Islet precursor cell (in vitro differentiated cells): ENCODE data around the gene FKBP1A.

Source experiments
- DNase-seq: peaks from one replicate; pipeline ENCODE4 v3.0.0-alpha.2; 2018

FKBP1A gene

DNA sequence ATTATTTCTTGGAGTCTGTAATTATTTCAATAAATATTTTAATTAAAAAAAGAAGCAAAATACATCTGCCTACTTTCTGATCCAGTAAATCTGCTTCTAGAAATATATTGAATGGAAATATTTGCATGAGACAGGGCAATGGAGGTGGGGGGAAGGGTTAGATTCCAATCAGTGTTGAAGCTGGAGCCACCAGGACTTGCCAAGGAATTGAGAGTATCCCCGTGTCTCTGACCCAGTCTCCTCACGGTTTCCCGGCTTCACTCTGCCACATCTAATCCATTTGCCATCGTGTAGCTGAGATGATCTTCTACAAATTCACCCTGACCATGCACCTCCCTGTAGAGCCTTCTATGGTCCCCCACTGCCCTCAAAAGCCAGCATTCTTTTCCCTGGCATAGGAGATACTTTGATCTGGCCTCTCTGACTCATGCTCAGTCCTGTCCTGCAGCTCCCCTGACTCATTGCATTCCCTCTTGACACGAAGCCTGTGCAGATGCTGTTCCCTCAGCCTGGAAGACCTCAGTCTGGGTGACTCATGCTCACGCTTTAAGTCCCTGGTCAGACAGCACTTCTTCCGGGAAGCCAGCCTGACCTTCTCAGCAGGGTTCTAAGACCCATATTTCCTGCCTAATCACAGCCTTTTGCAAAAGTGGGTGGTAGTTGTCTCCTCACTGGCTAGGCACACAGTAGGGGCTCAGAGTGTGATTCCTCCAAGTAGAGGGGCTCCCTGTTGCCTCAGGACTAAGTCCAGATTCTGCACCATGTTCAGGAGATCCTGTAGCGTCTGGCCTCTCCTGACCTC, 23.0 kb upstream of the FKBP1A start:
- peak; percentile 96 for DNase-seq

GRCh38 chr20:1414982-1415381, 22.1 kb upstream of the FKBP1A start:
- DNase-seq, result no peak

- no peak for DNase-seq
Measured at GRCh38 chr20:1405801-1406200, 12.9 kb upstream of the FKBP1A start.

- no peak for DNase-seq
Measured at GRCh38 chr20:1403624-1404023, 10.8 kb upstream of the FKBP1A start.

- DNase-seq, result no peak
Measured at GRCh38 chr20:1402149-1402548, 9.3 kb upstream of the FKBP1A start.

DNA sequence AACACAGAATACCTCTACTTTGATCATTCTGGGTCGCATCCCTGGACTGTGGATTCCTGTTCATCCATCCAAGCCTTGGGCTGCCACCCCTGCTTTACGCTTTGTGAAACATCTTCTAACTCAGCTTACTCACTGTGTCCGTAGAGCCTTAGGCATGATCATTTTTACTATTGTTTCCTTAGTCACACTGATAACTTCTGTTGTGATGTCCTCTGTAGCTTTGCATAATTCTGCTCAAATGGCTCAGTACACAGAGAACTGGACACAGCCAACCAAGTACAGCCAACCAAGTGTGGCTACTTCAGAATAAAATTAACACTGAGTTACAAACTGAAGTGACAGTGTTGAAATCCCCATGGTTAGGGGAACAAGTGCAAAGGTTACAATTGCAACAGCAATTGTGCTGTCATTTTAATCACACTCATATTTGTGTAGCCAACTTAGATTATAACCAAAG, 8.6 kb upstream of the FKBP1A start:
- DNase-seq, result no peak

- DNase-seq, result peak; percentile 80
Measured at GRCh38 chr20:1399678-1400366, 7.0 kb upstream of the FKBP1A start.

DNA sequence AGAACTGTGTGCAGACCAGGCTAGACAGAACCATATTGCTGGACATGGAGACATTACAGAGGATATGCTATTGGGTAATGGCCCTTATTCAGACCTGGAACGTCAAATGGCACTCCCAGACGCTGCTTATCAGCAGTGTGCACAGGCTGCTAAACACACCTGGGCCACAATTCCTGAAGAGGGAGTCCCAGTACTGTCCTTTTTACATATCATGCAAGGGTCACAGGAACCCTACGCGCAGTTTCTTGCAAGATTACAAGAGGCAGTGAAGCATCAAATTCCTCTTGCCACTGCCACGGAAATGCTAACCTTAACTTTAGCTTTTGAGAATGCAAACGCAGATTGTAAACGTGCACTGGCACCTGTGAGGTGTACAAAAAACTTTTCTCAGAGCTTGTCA, 5.3 kb upstream of the FKBP1A start:
- DNase-seq, result peak; percentile 55

DNA sequence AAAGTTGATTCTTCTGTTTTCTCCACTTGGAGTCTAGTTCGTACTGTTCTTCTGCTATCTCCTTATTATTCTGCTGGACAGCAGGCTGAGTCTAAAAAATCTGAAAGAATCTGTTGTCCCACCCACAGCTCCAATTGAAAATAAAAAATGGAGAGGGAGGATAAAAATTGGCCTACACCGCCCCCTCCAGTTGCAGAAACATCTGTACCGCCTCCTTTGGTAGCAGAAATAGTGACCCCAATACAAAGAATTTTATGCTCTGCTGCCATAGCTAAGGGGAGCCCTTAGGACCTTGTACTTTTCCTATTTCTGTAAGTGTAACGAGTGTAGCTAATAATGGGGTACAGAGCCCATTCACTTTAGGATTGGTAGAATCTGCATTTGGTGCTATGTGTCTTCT, 4.9 kb upstream of the FKBP1A start:
- DNase-seq, result no peak

- DNase-seq, result no peak
Measured at GRCh38 chr20:1396702-1397101, 3.8 kb upstream of the FKBP1A start.

GRCh38 chr20:1396264-1396663, 3.4 kb upstream of the FKBP1A start:
- DNase-seq, result no peak

- DNase-seq, result peak; percentile 38
Measured at GRCh38 chr20:1394686-1395085, 1.8 kb upstream of the FKBP1A start.

DNA sequence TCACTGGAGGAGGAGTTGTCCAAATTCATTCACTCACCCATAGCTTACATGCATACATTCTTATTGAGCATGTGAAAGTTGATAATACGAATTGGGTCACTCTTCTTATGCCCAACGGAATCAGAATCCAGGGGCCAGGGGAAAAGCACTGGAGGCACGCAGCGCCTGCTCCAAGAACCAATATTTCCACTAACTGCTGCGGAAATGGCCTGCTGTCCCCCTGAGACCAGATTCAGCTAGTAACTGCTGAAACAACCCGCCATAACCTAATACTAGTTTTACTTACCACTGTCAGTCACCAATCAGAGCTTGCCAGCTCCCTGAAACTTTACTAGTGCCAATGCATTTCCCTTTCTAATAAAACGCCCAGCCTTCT, 641 bp upstream of the FKBP1A start:
- DNase-seq, result no peak

- no peak for DNase-seq
Measured at GRCh38 chr20:1392443-1392692, 486 bp downstream of the FKBP1A start.

GRCh38 chr20:1391640-1392442, 1.0 kb downstream of the FKBP1A start:
- DNase-seq, result peak; percentile 91

- DNase-seq, result no peak
Measured at GRCh38 chr20:1390581-1391403, 2.1 kb downstream of the FKBP1A start.

- DNase-seq, result peak; percentile 33
Measured at GRCh38 chr20:1389703-1390580, 2.9 kb downstream of the FKBP1A start.

DNA sequence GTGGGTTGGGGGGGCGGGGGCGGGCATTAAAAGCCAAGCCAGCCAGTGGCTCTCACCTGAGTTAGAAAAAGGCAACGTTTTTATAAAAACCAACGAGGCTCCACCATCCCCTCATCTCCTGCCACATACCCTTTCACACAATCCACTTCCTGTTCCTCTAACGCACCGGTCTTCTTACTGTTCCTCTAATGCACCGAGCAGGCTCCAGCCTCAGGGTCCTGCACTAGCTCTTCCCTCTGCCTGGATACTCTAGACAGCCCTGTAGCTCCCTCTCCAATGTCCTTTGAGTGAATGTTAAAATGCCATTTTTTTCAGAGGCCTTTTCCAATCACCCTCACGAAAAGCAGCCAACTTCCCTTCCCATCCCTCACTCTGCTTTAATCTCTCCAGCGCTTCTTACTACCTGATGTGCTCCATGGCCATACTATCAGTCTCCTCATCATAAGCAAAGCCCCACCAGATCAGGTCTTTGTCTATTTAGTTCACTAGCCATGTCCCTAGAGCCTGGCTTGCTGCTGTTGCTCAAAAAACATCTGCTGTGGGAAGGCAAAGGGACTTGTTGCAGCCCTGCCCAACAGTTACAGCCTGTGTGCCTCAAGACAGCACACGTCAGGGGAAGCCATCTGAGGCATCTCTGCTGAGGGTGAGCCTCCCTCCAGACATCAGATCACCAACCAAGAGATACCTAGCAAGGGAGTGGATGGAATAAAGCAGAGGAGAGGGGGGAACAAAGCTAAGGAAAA, 3.9 kb downstream of the FKBP1A start:
- peak; percentile 26 for DNase-seq

DNA sequence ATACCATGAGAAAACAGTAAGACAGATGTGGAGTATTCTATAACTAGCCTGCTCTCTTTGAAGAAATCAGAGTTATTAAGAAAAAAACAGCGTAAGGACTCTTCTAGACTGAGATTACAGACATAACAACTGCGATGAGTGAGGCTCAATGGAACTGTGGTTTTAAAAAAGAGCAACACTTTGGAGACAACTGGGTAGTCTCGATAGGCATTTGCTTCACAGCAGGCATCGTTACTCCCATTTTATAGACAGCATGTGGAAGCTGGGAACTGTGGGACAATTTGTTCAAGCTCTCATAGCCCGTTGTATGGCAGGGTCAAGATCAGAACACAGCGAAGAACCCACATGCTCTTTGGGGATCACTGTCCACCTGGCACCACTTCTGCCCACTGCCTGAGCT, 4.6 kb downstream of the FKBP1A start:
- DNase-seq, result no peak

- no peak for DNase-seq
Measured at GRCh38 chr20:1386323-1386722, 6.5 kb downstream of the FKBP1A start.
